CD4-positive, alpha-beta T cell treated with Interferon gamma for 1 hour (primary cell): ENCODE measurements around the gene CEP164.
A peak's percentile ranks its signal among the peaks of the same experiment; 100 is the strongest.
"Not testable (repeated sequence)": the region's sequence is repeated elsewhere in the genome, so short reads cannot be mapped to it uniquely, and the experiment has no call there.

Source experiments
- DNase-seq: peaks from one replicate; pipeline ENCODE4 v3.0.0-alpha.2; 2020

CEP164 gene

DNA sequence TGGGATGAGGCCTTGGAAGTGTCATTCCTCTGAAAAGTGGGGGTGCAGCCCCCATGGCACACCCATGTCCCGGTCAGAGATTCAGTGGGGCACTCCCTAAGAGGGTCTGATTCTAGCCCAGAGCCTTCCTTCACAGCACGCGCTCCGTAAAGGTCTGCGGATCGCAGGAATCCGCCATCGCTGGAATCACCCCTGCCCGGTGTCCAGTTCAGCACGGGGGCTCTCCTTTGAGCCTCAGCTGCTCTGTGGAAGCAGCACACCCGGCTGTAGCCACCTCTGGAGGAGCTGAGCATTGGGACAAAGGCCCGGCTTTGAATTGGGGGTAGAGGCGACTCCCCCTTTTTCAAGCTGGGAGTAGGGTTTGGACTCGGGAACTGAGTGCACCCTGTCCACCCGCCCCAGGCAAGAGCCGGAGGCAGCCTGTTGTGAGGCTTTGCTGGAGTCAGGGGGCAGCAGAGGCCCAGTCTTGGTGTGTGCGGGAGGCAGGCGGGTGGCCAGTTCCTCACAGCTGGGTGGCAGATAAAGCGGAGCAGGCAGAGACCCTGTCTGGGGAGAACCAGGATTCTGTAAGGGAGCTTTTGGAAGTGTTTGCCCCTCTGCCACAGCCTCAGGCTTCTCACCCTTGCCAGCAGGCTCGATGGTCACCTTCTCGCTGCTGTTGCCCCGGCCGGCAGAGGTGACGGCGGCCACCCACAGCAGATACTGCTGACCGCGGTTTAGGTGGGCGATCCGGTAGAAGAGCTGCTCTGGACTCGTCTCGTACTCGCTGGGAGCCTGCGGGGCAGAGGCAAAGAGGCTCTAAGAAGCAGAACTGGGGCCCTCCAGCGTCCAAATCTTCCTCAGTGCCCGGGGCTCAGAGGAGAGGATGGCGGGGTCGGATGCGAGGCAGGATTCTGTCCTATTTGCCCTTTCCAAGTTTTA is 115.9 kb downstream of the CEP164 start:
- DNase-seq = no peak

DNA sequence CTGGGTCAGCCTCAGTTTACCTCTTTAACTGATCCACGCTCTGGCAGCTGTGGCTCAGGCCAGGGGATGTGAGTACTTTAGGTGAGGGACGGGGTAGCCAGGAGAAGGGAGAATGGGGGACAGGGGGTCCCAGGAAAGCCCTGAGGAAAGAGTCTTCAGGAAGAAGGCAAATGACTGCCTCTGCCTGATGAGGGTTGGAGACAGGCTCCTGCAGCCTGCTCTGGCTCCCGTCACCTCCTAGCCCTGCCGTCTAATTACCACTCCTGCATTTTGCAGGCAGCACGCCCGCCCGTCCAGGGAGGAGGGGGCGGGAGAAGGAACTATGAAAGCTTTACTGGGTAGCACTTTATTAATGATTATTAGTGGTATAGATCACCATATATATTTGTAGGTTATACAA is 116.6 kb downstream of the CEP164 start:
- DNase-seq = no peak

DNA sequence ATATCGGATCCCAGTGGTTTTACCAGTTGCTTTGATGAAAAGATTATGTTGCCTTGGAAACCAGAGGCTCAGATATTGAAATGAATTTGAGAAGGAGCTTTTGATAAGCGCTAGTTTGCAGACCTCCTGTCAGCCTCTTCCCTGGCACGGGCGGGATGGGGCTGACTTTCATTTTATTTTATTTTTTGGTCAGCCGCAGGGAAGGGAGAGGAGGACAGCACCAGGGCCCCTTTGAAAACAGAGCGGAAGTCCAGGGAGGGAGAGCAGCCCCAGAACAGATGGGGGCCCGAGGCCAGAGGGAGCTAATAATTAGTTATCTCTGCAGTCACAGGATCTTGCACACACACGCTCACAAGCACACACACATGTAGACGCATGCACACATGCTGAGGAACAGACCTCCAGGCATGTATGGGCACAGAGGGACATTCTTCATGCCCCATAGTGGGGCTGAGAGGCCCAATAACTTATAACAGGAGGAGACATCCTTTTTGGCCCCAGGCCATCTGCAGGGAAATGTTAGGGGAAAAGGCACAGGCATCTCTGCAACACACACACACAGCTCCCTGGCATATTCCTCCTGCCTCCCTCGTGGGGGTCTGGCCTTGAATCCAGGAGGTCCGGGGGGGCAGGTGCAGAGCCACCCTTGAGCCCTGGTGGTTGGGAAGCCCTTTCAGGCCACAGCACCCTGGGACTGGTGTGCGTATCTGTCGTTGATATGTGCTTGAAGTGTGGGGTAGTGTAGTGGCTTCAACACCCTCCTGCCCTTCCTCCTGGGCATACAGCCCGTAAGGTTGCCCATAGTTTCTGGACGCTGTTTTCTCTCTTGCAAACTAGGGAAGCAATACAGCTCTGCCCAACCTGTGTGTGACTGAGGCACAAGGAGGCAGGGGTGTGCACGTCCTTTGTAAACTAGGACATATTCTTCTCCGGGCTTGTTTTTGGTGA is 117.3 kb downstream of the CEP164 start:
- DNase-seq = no peak

DNA sequence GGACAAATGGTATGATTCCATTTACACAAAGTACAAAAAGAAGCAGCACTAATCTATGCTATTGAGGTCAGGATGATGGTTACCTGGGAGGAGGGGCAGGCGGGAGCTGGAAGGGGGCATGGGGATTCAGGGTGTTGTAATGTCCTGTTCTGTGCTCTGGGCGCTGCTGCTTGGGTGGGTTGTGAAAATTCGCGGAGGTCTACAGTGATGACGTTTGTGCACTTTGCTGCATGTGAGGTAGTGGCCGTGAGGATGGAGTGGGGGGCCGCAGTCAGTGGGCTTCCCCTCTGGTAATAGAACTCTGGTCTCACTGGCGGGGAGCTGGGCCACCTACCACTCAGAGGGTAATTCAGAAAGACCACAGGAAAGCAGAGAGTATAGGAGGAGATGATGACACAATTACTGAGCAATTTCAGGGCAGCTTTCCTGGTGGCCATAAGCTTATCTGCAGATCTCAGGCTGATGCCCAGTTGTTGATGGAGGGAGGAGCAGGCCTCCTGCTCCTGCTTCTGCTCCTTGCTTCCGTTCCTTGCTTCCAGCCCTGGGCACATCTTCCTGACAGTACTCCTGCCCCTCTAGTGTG is 121.5 kb downstream of the CEP164 start:
- no peak for DNase-seq

DNA sequence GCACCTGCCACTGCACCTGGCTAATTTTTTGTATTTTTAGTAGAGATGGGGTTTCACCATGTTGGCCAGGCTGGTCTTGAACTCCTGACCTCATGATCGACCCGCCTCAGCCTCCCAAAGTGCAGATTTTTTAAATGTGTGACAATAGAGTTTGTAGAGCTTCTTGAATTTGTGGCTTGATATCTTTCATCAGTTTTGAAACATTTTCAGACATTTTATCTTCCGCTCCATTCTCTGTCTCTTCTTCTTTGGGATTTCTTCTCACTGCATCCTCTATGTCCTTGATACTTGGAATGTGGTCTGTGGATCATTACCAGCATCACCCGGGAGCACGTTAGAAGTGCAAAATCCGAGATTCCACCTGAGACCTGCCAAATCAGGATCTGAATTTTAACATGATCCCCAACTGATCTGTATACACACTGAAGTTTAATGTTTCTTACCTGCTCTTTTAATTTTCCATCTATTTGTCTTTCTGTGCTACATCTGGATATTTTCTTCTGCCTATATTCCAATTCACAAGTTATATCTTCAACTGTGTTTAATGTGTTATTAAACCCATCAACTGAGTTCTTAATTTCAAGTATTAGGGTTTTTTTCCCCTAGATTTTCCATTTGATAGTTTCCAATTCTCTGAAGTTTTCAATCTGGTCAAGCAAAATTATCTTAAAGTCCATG is 126.4 kb downstream of the CEP164 start:
- DNase-seq = no peak

DNA sequence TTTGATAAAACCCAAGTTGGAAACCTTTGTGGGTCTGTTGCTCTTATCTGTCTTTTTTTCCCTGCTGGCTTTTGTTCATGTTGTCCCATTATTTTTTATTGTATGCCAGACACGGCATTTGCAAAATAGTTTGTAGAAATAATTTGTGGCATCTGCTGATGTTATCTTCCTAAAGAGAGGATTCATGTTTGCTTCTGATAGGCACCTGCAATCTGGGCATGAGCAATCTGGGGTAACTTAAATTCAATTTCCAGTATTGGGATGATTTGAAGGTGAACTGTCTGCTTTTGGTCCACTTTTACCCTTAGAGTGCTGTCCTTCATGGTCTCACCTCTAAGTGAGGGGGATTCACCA is 126.9 kb downstream of the CEP164 start:
- no peak for DNase-seq

DNA sequence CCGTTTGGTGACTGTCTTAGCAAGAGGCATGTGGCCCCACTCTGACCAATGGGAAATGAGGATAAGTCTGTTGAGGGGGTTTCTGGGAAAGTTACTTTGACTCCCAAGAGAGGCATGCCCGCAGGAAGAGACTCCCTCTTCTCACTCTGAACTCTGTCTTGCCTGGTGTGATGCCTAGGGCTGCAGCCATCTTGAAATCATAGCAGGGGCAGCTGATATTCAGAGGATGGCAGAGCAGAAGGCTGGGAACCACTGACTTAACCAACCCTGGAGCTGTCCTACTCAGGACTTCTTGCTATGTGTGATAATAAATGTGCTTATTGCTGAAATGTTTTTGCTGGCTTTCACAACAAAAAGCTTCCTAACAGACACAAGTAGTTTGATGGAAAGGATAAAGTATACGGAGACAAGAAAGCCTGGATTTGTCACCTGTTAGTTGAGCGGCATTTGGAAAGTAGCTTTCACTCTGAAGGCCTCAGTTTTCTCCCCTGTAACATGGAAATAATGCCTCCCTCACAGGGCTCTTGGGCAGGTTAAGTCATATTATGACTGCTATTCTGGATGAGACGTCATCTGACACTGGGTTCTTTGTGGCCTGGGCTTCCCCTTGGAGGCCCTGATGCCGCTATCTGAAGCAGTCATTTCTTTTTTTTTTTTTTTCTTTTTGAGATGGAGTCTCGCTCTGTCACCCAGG is 128.5 kb downstream of the CEP164 start:
- DNase-seq = no peak

DNA sequence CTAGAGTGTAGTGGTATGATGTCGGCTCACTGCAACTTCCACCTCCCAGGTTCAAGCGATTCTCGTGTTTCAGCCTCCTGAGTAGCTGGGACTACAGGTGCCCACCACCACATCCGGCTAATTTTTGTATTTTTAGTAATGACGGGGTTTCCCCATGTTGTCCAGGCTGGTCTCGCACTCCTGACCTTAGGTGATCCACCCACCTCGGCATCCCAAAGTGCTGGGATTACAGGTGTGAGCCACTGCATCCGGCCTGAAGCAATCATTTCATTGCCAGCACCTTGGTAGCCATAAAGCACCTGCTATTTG is 129.0 kb downstream of the CEP164 start:
- DNase-seq = not testable (repeated sequence)

DNA sequence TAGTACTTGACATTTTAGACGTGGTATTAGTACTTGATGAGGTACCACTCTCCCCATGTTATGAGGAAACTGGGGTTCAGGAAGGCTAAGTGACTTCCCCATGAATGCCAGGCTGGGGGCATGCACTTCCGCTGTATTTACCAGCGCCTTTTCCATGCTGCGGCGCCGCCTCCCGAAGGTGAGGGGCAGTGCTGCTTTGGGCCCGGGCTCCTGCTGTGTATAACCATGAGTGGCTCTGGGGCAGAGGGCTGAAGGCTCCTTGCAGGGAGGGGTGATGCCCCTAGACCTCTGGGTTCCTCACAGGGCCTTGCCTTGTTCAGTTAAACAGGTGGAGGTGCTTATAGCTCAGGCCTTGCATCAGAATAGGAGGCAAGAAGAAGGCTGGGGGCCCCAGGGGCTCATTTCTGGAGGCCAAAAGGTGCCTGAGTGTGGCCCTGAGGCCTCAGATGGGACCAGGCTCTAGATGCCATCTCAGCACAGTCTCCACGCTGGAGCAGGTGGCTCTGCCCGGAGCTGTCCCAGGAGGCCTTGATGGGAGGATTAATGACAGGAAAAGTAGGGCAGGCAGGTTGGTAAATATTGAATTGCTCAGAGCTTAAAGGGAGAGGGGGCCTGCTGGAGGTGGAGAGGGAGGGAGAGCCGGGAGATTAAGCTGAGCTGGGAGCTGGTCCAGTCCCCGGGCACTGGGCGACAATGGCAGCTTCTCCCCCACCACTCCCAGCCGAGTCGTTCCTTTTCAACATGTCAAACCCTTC is 129.6 kb downstream of the CEP164 start:
- DNase-seq = no peak

DNA sequence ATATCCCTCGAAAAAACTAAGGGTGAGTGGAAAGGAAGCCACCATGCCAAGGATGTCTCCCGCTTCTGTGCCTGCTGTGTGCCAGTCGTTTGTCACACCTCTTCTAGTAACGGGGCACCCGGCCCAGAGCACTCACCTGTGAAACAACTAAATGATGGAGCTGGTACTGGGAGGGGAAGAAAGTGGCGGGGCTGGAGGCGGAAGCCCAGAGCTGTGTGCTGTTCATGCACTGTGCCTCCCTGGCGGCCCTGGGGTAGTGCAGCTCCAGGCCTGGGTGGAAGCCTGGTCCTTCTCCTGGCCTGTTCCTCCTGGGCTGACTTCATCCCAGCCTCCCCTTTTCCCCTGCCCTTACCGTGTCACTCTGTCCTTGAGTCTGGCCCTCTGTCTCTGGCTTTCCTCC is 130.2 kb downstream of the CEP164 start:
- no peak for DNase-seq

DNA sequence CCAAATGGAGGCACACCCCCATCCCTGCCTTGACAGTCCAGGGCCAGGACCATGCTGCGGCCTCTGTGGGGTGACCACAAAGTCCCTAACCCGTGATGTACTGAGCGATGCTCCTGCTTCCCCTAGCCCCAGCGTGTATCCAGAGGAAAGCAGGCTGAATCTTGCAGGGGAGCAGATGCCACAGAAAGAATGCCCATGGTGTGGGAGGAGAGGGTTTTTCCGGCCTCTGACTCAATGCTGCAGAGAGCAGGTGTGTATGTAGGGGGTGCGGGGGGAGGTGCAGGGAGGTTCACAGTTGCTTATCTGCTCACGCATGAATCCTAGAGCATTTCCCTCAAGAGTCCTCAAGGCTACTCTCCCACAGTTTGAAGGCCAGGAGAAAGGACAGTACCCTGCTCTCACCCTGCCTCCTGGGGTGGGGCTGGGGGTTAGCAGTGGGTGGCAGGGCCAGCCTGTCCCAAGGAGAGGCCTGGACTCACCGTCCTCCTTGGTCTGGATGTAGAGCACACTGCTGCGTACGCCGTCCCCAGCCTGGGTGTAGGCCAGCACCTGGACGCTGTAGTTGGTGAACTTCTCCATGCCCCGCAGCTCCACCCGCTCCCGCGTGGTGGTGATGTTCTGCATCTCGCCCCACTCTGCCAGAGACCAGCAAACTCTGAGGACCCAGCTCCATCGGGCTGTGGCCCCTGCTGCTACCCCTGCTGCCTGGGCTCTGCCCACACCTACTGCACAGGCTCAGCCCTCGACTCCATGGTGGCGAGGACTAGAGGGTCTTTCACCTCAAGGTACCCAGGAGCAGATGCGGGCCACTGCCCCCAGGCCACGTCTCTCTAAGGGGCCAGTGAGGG is 130.8 kb downstream of the CEP164 start:
- DNase-seq = no peak

DNA sequence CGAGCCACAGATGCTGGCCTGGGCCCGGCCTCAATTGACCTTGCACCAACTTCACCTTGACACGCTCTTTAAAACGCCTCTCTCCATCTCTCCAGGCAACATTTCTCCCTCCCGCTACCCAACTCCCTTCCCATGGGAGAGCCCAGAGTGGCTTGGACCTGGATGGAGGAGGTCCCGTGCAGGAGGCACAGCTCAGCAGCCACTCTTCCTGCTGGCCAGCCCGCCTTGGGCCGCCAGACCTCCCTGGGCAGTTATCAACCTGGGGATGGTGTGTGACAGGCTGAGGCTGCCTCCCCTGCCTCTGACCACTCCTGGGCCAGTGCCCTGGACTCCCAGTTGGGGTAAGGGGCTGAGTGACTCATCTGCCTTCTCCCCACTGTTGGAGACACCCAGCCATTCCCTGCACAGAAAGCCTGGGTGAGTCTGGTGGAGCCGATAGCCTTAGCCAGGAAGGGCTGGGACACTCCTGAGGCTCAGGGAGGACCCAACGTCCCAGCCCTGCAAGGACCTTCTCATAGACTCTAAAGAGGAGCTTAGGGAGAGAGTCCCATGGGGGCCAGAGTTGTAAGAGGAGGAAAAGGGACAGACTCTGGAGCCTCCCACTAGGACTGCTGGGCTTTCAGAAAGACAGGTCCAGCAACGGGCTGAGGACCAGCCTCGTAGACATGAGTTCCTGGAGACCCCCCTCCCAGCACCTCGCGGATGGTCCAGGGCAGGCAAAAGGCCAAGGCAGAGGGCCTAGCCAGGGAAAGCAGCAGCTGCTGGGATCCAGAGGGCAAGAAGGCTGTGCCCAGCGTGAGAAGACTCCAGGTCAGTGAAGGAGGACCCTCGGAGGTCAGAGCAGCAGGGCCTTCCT is 131.7 kb downstream of the CEP164 start:
- DNase-seq = no peak

DNA sequence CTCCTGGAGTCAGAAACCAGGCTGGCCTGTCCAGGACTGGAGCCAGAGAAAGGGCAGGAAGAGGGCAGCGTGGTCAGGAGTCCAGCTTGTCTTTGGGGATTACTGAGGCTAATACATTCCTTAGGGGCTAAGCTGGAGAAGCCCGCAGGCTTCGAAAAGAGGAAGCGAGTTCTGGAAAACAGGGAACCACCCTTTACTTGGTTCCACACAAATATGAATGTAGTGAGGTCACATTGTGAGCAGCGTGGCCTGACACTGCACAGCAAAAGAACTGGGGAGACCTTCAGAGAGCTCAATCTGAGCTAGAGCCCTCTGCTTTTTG is 132.3 kb downstream of the CEP164 start:
- DNase-seq = peak; percentile 2

DNA sequence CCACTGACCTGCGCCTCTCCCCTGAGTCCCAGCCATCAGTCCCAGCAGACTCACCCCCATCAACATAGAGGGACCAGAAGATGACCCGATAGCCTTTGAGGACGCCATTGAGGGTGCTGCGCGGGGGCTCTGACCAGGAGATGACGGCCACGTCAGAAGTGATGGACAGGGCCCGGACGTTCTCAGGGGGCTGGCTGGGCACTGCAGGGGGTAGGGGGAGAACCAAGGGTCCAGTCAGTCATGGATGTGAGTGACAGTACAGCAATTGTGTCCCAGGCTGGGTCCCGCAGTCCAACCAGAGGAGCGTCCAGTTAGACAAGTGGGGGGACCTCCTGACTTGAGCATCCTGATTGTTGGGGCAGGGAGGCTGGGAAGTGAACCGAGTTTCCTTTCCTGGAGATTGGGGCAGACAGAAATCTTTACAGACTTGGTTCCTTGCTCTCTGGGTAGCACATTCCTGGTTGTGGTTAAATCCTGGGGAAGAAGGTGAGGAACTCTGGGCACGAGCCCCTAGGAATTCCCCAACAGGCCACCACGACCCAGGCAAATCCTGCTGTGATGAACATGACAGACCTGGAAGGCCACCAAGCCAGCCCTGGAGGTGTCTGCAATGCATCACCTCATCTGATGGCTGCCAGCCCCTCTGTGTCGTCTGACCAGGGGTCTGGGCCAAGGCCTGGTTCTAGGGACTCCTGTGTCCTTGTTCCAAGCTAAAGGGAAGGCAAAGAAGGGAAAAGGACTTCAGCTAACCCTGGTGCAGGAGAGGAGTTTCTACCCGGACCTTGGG is 133.9 kb downstream of the CEP164 start:
- DNase-seq = no peak

DNA sequence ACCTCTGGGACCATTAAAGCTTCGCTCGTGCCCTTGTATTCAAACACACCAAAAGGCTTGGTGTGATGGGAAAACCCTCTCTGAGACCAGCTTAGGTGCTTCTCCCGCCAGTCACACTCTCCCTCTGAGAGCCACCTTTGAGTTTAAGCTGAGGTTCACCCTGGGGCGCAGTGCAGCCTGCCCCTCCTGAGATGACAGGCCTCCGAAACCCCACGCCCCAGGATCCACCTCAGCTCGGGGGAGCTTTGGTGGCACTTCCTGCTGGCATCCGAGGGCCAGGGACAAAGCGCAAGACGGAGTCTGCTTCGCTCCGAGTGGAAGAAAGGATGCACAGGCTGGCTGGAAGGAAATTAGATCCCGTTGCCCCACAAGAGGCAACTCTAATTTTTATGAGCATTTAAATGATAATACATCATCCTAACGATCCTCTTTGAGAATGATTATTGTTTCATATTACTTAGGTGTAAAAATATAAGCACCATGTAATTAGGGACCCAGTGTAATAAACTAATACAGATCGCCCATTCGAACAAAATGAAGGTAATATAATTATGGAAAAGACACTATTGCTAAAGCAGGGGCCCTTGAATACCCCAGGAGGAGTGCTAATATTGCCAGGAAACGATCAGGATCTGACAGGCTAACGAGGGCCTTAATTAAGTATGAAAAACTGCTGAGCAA is 134.7 kb downstream of the CEP164 start:
- no peak for DNase-seq

DNA sequence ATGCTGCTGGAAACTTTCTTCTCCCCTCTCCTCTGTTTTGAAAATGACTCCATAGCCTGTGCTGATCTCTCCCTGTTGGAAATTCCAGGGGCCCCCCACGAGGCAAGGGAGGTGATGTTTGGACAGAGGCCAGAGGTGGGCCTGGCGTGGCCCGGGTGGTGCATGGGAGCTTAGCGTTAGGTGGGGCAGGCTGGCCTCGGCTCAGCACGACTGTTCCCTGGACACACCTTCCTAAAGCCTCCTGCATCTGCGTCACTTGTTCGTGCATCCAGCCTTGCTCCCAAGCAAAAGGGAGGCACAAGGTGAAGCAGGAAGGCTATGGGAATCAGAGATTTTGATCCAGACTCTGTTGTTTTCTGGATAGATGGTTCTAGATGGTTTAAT is 135.2 kb downstream of the CEP164 start:
- DNase-seq = no peak
